Lung (tissue), 12 donors: ENCODE data around the gene PLD5. TPM values are rescaled to one million over a fixed set of nuclear protein-coding genes. Genes with fewer than 3 reads are reported as not detected.

Experiments used
- ATAC-seq: fragments of 200-7000 bp; cut with Tn5 transposase; one replicate; pipeline ENCODE4 v1.9.1; 2020; ENCODE audit warnings: moderate number of reproducible peaks; ENCODE audit not compliant: insufficient read depth, low FRiP score
- DNase-seq, 3 donors: peaks; one replicate each; pipeline ENCODE4 v3.0.0-alpha.2; 2013 to 2017
- H3K27ac ChIP-seq, 2 donors: one replicate each; pipeline ENCODE4 v1.5.1; 2013; ENCODE audit warnings: mild to moderate bottlenecking in 2 of 2, moderate library complexity in 2 of 2, control low read depth in 1 of 2, inconsistent platforms in 1 of 2, low read depth in 1 of 2, low read length in 1 of 2
- H3K27me3 ChIP-seq, 3 donors: one replicate each; pipeline ENCODE4 v1.5.1; 2013; ENCODE audit warnings: low read length in 2 of 3; ENCODE audit not compliant: control insufficient read depth in 3 of 3, insufficient read depth in 3 of 3
- H3K36me3 ChIP-seq, 4 donors: one replicate each; pipeline ENCODE4 v1.5.1; 2013; ENCODE audit warnings: low read length in 4 of 4, mild to moderate bottlenecking in 1 of 4, moderate library complexity in 1 of 4; ENCODE audit not compliant: control insufficient read depth in 4 of 4, insufficient read depth in 4 of 4
- H3K4me1 ChIP-seq, 5 donors: one replicate each; pipeline ENCODE4 v1.5.1; 2013; ENCODE audit warnings: low read length in 5 of 5, mild to moderate bottlenecking in 2 of 5, moderate library complexity in 1 of 5; ENCODE audit not compliant: control insufficient read depth in 5 of 5, insufficient read depth in 5 of 5
- H3K4me3 ChIP-seq: one replicate; pipeline ENCODE4 v1.5.1; 2013; ENCODE audit warnings: mild to moderate bottlenecking, control low read depth, moderate library complexity
- H3K9ac ChIP-seq, 2 donors: one replicate each; pipeline ENCODE4 v1.5.1; 2013; ENCODE audit warnings: low read length in 2 of 2, control low read depth in 1 of 2; ENCODE audit not compliant: insufficient read depth in 1 of 2
- H3K9me3 ChIP-seq, 4 donors: one replicate each; pipeline ENCODE4 v1.5.1; 2013; ENCODE audit warnings: low read length in 3 of 4, mild to moderate bottlenecking in 1 of 4, moderate library complexity in 1 of 4; ENCODE audit not compliant: control insufficient read depth in 4 of 4, insufficient read depth in 3 of 4
- WGBS, 2 donors: extraction: QIAGEN DNeasy Blood & Tissue Kit; methylation state at CpG; one replicate each; pipeline ENCODE4 v1.1.7; 2013; 5-methylcytosine and 5-hydroxymethylcytosine counted together
- polyA plus RNA-seq, 2 donors: library from polyadenylated mRNA; stranded (reverse); fragments of 200-250 nt; gene quantifications; one replicate each; pipeline ENCODE4 v1.2.1, GENCODE V29; 2013
- total RNA-seq, 2 donors: library from RNA; depleted of rRNA in 1 of 2; stranded (reverse); fragments of >200 nt in 1 of 2; gene quantifications; one replicate each; pipeline ENCODE4 v1.2.1, GENCODE V29; 2014 to 2021
- TF ChIP-seq, protein P1 (sequence below): IDR thresholded peaks from 2 replicates; pipeline ENCODE4 v1.5.1; 2012; ENCODE audit warnings: mild to moderate bottlenecking; ENCODE audit errors: control extremely low read depth, extremely low read depth
- donor health status: control.
- donor health status: control.
- donor health status: Bipolar disorder and iron deficiency.
- donor health status: healthy.
- donor health status: DM: yes; HTN: yes; CAD: no.

Gene PLD5
- total and polyA plus RNA-seq, 4 donors, result 0.09 to 0.43 (median 0.28) TPM

DNA sequence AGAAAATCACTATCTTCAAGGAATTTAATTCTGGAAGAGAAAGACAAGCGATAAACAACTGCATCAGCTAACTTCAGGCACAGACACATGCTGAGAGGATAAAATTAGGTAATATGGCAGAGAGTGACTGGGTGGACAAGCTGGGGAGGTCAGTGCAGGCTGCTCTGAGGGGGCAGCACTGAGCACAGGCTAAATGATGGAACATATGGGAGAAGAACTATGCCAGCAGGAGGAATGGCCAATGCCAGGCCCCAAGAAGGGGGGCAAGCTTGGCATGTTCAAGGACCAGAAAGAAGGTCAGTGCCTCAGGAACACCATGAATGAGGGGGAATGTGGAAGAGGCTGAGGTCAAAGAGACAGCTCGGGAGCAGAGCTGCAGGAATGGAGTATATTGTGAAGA, 334.9 kb downstream of the PLD5 start:
- H3K4me1 ChIP-seq, result peaks cover 0 to 3% (median 0%) of the 10 kb centered on the region in 5 donors
- no peak overlapping the region for H3K4me3 ChIP-seq
- no peak for DNase-seq
- H3K27ac ChIP-seq, result no peak overlapping the region
- H3K36me3 ChIP-seq, result no peaks in the 10 kb centered on the region
- H3K9me3 ChIP-seq, result peaks cover 0 to 5% (median 0%) of the 10 kb centered on the region in 4 donors
- no peaks in the 10 kb centered on the region for H3K27me3 ChIP-seq
- 85 to 90% methylated on average over 2 of the region's 2 CpGs for WGBS, 2 donors
- no peak for ATAC-seq
- TF ChIP-seq, protein P1, sequence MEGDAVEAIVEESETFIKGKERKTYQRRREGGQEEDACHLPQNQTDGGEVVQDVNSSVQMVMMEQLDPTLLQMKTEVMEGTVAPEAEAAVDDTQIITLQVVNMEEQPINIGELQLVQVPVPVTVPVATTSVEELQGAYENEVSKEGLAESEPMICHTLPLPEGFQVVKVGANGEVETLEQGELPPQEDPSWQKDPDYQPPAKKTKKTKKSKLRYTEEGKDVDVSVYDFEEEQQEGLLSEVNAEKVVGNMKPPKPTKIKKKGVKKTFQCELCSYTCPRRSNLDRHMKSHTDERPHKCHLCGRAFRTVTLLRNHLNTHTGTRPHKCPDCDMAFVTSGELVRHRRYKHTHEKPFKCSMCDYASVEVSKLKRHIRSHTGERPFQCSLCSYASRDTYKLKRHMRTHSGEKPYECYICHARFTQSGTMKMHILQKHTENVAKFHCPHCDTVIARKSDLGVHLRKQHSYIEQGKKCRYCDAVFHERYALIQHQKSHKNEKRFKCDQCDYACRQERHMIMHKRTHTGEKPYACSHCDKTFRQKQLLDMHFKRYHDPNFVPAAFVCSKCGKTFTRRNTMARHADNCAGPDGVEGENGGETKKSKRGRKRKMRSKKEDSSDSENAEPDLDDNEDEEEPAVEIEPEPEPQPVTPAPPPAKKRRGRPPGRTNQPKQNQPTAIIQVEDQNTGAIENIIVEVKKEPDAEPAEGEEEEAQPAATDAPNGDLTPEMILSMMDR, result no peak
- H3K9ac ChIP-seq, result no peak overlapping the region

DNA sequence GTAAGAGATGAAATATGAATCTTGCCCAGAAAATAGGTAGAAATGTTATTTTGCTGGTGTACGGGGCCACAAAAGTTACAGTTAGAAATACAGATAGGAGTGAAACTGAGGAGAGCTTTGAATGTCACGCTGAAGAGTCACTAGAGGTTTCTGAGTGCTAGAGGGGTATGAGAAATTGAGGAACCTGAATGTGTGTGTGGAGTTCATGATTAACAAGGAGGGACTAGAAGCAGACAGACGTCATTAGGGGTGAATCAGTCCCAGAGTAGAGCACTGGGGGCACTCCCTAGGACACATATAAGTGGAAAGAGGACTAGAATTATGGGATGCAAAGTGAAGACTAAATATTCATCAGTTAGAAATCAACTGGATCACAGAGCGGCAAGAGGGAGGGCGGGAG, 336.7 kb downstream of the PLD5 start:
- 70 to 81% methylated on average over 5 of the region's 5 CpGs for WGBS, 2 donors

DNA sequence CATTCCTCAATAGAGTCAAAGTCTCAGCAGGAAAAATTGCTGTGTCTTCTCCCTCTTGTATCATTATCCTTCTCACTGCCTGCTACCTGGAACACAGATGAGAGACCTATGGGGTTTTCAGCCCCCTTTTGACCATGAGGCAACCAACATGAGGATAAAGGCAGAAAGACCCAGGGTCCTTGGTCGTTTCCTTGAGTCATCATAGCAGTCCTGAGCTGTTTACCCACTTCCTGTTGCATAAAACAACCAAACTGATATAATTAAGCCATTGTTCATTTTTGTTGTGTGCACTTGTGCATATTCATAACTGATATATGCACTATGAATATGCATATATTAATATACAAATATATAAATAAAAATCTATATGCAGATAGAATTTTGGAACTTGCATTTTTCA, 337.3 kb downstream of the PLD5 start:
- peaks cover 0 to 3% (median 0%) of the 10 kb centered on the region in 4 donors for H3K9me3 ChIP-seq
- H3K27ac ChIP-seq, result no peak overlapping the region
- no peaks in the 10 kb centered on the region for H3K27me3 ChIP-seq
- DNase-seq (no peak), ATAC-seq (no peak)
- WGBS, 2 donors, result 29 to 32% methylated on average over 1 of the region's 1 CpG
- TF ChIP-seq, protein P1, result no peak
- H3K9ac ChIP-seq, result no peak overlapping the region
- H3K4me3 ChIP-seq, result no peak overlapping the region
- H3K4me1 ChIP-seq, result no peaks in the 10 kb centered on the region
- H3K36me3 ChIP-seq, result no peaks in the 10 kb centered on the region

More for the DNA sequence above, 336.7 kb downstream of the PLD5 start:
- Histone ChIP-seq H3K4me1 (no peaks in the 10 kb centered on the region), H3K9me3 (peaks cover 0 to 3% (median 0%) of the 10 kb centered on the region in 4 donors), H3K27me3 (no peaks in the 10 kb centered on the region), H3K9ac (no peak overlapping the region), H3K27ac (no peak overlapping the region), H3K36me3 (no peaks in the 10 kb centered on the region), H3K4me3 (no peak overlapping the region)
- ATAC-seq (no peak), DNase-seq (no peak)
- TF ChIP-seq, protein P1, result no peak

DNA sequence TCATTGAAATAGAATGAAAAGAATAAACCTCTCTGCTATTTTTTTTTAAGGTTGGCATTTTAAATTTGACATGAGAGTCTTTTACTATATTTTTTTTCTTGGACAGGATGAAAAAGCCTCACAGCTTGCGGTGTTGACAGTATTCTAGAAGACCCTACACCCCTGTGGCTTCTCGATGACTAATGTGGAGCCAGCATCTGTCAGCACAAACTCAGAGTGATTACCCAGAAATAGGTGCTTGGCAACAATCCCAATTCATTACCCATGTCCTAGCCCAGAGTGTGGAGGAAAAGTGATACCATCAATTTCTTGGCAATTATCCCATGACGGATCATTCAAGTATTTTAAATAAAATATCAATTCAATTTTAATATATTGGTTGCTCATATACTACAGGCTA, 338.8 kb downstream of the PLD5 start:
- DNase-seq (no peak), ATAC-seq (no peak)
- 68 to 80% methylated on average over 3 of the region's 3 CpGs for WGBS, 2 donors
- H3K36me3 ChIP-seq, result no peaks in the 10 kb centered on the region
- H3K27ac ChIP-seq, result no peak overlapping the region
- H3K4me1 ChIP-seq, result no peaks in the 10 kb centered on the region
- TF ChIP-seq, protein P1, result no peak
- H3K9ac ChIP-seq, result no peak overlapping the region
- no peaks in the 10 kb centered on the region for H3K27me3 ChIP-seq
- H3K4me3 ChIP-seq, result no peak overlapping the region
- H3K9me3 ChIP-seq, result peaks cover 0 to 3% (median 0%) of the 10 kb centered on the region in 4 donors
